Type B pancreatic cell (in vitro differentiated cells): ENCODE measurements around the gene IFITM2. TPM values are rescaled to one million over a fixed set of nuclear protein-coding genes. Genes with fewer than 3 reads are reported as not detected.
"Not testable (repeated sequence)": the region's sequence is repeated elsewhere in the genome, so short reads cannot be mapped to it uniquely, and the experiment has no call there.

Experiments
- DNase-seq: peaks from one replicate; pipeline ENCODE4 v3.0.0; 2021; ENCODE audit warnings: mixed read lengths; ENCODE audit not compliant: unreplicated experiment; ENCODE audit errors: extremely low spot score
- H3K27ac Mint-ChIP-seq: 2 replicates; pipeline ENCODE4 v1.8.0; 2021; ENCODE audit warnings: mild to moderate bottlenecking, mixed read lengths
- H3K27me3 Mint-ChIP-seq: 2 replicates; pipeline ENCODE4 v1.8.0; 2021; ENCODE audit warnings: mixed read lengths
- H3K36me3 Mint-ChIP-seq: 2 replicates; pipeline ENCODE4 v1.8.0; 2021; ENCODE audit warnings: mixed read lengths
- H3K4me1 Mint-ChIP-seq: one replicate; pipeline ENCODE4 v1.8.0; 2021; ENCODE audit warnings: mixed read lengths; ENCODE audit not compliant: unreplicated experiment
- H3K4me3 Mint-ChIP-seq: 2 replicates; pipeline ENCODE4 v1.8.0; 2021; ENCODE audit warnings: mild to moderate bottlenecking, mixed read lengths
- H3K9me3 Mint-ChIP-seq: 2 replicates; pipeline ENCODE4 v1.8.0; 2021; ENCODE audit warnings: mixed read lengths
- CTCF ChIP-seq: fragments of 200-600 bp; sonication (generic); conservative IDR thresholded peaks from 2 replicates; pipeline ENCODE4 v1.5.0; 2021; ENCODE audit warnings: antibody characterized with exemption, mild to moderate bottlenecking
- total RNA-seq: library from RNA; stranded (reverse); gene quantifications from 2 replicates; pipeline ENCODE4 v1.2.1, GENCODE V29; 2021; ENCODE audit warnings: low replicate concordance

Gene IFITM2
- total RNA-seq, 1 donor from 2014 or later: 238 TPM

DNA sequence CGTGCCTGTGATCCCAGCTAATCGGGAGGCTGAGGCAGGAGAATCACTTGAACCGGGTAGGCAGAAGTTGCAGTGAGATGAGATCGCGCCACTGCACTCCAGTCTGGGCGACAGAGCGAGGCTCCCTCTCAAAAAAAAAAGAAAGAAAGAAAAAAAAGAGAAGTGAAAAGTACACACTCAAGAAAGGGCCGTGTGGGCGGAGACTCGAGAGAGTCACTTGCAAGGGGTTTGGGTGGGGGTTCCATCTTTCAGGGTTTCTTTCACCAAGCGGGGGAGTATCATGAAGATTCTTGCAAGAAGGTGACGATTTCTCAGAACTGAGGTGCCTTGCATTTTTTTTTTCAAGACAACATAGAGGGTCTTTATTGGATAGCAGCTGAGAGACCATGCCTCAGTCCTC is 4.3 kb upstream of the IFITM2 start:
- Mint-ChIP-seq H3K4me1 (peaks cover 18% of the 10 kb centered on the region), H3K9me3 (no peaks in the 10 kb centered on the region), H3K36me3 (no peaks in the 10 kb centered on the region), H3K27me3 (peaks cover 18% of the 10 kb centered on the region), H3K4me3 (no peak overlapping the region), H3K27ac (no peak overlapping the region)
- no peak for TF ChIP-seq CTCF
- DNase-seq: no peak

DNA sequence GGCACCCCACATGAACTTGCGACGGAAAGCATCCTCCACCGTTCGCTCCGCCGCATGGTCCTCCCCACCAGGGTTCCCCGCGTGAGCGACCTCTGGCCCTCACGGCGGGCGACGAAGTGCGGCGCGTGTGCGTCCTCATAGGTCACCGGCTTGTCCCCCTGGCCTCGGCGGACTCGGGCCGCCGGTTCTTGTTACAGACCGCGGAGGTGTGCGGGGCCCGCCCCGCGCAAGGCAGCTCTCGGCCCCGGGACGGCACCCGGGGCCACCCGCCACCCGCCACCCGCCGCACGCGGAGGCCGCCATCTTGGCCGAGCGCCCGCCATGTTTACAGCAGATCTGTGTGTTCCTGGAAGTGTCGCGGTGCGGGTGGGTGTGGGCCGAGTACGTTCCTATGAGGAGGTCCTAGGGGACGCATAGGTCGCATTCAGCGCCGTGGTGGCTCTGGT is 3.5 kb upstream of the IFITM2 start:
- no peak for DNase-seq
- no peaks in the 10 kb centered on the region for H3K9me3 Mint-ChIP-seq
- H3K4me1 Mint-ChIP-seq: peaks cover 22% of the 10 kb centered on the region
- no peak overlapping the region for H3K4me3 Mint-ChIP-seq
- no peak for TF ChIP-seq CTCF
- H3K36me3 Mint-ChIP-seq: no peaks in the 10 kb centered on the region
- peaks cover 19% of the 10 kb centered on the region for H3K27me3 Mint-ChIP-seq
- H3K27ac Mint-ChIP-seq: no peak overlapping the region

DNA sequence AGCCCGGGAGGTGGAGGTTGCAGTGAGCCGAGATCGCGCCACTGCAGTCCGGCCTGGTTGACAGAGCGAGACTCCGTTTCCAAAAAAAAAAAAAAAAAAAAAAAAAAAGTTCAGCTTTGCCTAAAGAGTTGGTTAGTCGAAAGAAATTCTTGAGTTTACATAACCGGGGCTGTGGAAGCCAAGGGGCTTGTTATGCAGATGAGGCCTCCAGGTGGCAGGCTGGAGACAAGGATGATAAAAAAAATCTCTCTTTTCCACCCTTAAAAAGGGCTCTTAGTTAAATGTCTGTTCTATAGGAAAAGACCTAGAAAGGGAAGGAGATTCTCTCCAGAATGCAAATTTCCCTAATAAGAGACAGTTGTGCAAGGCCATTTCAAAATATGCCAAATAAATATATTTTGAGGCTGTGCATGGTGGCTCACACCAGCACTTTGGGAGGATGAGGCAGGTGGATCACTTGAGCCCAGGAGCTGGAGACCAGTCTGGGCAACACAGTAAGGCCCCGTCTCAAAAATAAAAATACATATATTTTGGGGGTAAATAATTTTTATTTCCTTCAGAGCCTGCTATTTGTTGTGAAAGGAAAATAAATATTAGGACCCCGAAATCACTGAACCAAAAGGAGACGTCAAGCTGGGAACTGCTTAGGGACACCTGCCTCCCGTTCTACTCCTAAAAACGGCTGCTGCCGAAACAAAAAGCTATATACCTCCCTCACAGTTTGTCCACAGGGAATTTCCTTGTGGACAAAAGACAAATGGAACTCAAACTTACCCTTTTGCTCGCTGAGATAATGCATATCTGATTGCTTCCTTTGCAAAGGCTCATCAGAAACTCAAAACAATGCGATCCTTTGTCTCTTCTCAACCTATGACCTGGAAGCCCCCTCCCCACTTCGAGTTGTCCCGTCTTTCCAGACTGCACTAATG is 2.4 kb upstream of the IFITM2 start:
- Mint-ChIP-seq H3K9me3 (no peaks in the 10 kb centered on the region), H3K27ac (no peak overlapping the region), H3K4me3 (peak overlapping the region; percentile 36), H3K27me3 (peaks cover 24% of the 10 kb centered on the region), H3K4me1 (peaks cover 31% of the 10 kb centered on the region), H3K36me3 (peaks cover 4% of the 10 kb centered on the region)
- no peak for DNase-seq
- peak; percentile 71 for TF ChIP-seq CTCF

- H3K4me1 Mint-ChIP-seq: peaks cover 27% of the 10 kb centered on the region
- no peak for TF ChIP-seq CTCF
- no peak for DNase-seq
- H3K27me3 Mint-ChIP-seq: peaks cover 18% of the 10 kb centered on the region
- H3K9me3 Mint-ChIP-seq: no peaks in the 10 kb centered on the region
- no peak overlapping the region for H3K27ac Mint-ChIP-seq
- H3K4me3 Mint-ChIP-seq: peak overlapping the region; percentile 3
- H3K36me3 Mint-ChIP-seq: peaks cover 4% of the 10 kb centered on the region
Observed at GRCh38 chr11:305844-306211, 1.8 kb upstream of the IFITM2 start.

DNA sequence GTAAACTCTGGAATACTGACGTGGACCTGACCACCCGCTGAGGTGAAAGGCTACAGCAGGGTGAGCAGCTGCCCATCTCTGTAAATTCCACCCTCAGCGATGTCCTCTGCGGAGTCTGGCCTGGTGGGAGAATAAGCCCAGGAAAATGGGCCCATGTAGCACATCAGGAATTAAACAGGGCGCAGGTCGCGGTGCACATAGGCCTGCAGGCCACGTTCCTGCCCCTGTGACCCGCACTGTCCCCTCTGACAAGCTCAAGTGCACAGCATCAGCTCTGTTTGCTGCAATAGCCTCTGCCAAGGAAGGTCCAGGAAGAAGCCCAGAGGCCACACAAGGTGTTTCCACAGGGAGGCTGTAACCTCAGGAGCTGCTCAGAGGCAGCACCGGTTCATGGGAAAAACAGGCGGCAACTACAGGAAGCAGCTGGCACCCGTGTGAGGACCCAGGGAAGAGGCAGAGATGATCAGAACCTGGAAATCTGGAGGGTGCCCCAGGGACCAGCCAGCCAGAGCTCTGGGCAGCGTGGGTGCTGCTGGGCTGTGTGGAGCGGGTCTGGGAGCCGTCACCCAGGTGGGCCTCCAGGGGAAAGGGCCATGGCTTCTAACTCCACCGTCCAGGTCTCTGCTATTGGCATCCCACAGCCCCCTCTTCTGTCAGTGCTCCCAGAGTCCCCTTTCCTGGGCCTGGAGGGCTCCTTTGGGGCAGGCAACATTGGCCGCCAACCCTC is 808 bp upstream of the IFITM2 start:
- Mint-ChIP-seq H3K9me3 (no peaks in the 10 kb centered on the region), H3K27me3 (peaks cover 14% of the 10 kb centered on the region), H3K36me3 (peaks cover 4% of the 10 kb centered on the region), H3K27ac (peak overlapping the region; percentile 41), H3K4me3 (peak overlapping the region; percentile 14), H3K4me1 (peaks cover 28% of the 10 kb centered on the region)
- TF ChIP-seq CTCF: no peak
- DNase-seq: no peak

DNA sequence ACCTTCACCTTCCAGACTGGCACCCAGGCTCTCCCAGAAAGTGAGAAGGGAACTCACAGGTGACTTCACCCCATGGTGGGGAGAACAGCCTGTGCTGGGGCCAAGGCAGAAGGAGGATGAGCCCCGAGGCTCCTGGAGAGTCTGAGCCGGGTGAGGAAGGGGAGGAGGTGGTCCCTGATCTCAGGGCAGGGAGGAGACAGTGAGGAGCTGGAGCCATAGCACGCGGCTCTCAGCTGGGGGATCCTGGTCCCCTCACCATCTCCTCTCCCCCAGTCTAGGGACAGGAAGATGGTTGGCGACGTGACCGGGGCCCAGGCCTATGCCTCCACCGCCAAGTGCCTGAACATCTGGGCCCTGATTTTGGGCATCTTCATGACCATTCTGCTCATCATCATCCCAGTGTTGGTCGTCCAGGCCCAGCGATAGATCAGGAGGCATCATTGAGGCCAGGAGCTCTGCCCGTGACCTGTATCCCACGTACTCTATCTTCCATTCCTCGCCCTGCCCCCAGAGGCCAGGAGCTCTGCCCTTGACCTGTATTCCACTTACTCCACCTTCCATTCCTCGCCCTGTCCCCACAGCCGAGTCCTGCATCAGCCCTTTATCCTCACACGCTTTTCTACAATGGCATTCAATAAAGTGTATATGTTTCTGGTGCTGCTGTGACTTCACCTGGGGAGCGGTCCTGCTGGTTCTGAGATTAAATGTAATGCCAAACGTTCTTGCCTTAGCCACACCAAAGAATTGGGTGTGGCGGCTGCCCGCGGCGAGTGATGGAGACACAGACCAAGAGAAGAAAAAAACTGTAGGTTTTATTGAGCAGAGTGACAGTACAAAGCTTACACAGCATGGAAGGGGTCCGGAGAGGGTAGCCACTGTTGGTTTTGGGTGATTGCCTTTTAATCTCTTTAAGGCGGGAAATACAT is 1.4 kb downstream of the IFITM2 start:
- peak overlapping the region; percentile 98 for H3K27ac Mint-ChIP-seq
- peaks cover 21% of the 10 kb centered on the region for H3K27me3 Mint-ChIP-seq

GRCh38 chr11:309979-310572 is 2.5 kb downstream of the IFITM2 start:
- DNase-seq, H3K36me3 Mint-ChIP-seq, H3K9me3 Mint-ChIP-seq: not testable (repeated sequence)
- peaks cover 52% of the 10 kb centered on the region for H3K4me1 Mint-ChIP-seq
- peak overlapping the region; percentile 98 for H3K27ac Mint-ChIP-seq
- H3K4me3 Mint-ChIP-seq: peak overlapping the region; percentile 90
- peaks cover 27% of the 10 kb centered on the region for H3K27me3 Mint-ChIP-seq

More for the DNA sequence above, 1.4 kb downstream of the IFITM2 start:
- not testable (repeated sequence) for H3K9me3 Mint-ChIP-seq, DNase-seq, H3K36me3 Mint-ChIP-seq
- Mint-ChIP-seq H3K4me1 (peaks cover 47% of the 10 kb centered on the region), H3K4me3 (peak overlapping the region; percentile 90)
